ENCODE measurements around the gene FOCAD. TPM values are rescaled to one million over a fixed set of nuclear protein-coding genes. Genes with fewer than 3 reads are reported as not detected.

The FOCAD gene
- total RNA-seq, 1 donor = 80.3 TPM

DNA sequence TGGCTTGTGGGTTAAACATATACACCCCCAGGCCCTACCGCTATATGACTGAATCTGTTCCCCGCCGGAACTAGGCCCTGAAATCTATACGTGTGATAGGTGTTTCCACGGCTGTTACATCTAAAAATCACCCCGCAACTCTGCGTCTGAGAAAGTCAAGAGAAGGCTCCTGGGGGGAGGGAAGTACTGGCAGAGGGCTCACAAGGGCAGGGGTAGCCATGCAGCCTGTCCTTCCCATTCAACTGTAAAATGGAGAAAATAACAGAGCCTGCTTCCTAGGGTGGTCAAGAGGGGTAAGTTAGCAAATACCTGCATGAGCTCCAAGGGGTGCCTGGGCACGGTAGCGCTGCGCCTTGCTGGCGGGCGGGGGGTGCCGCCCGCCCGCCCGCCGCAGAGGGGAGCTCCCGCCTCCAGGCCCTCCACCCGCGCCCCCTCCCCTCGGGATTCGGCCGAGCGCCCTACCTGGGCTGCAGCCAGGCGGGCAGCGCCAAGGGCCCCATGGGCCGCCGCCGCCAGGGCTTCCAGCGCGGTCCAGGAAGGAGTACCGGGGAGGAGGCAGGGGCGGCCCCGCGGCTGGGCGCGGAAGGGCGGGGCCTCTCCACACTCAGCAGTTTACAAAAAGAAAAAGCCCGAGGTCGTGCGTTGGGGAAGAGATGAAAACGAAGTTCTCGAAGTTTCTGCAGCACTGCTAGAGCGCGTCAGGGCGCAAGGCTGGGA is 347.2 kb downstream of the FOCAD start, which contains the start of gene HACD4:
Gene HACD4, minus strand, starts transcription at position 550 of the 717 bp plus-strand sequence. Its CDS starts 50 bp downstream, at position 500.
- peak; percentile 34 for DNase-seq (ENCODE audit: low read depth)
- peak within 1 kb of the TSS; percentile 63 for H3K4me3 ChIP-seq (ENCODE audit: low read depth, low read length)
- TF ChIP-seq, protein P1, sequence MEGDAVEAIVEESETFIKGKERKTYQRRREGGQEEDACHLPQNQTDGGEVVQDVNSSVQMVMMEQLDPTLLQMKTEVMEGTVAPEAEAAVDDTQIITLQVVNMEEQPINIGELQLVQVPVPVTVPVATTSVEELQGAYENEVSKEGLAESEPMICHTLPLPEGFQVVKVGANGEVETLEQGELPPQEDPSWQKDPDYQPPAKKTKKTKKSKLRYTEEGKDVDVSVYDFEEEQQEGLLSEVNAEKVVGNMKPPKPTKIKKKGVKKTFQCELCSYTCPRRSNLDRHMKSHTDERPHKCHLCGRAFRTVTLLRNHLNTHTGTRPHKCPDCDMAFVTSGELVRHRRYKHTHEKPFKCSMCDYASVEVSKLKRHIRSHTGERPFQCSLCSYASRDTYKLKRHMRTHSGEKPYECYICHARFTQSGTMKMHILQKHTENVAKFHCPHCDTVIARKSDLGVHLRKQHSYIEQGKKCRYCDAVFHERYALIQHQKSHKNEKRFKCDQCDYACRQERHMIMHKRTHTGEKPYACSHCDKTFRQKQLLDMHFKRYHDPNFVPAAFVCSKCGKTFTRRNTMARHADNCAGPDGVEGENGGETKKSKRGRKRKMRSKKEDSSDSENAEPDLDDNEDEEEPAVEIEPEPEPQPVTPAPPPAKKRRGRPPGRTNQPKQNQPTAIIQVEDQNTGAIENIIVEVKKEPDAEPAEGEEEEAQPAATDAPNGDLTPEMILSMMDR (IDR thresholded peaks at IDR 0.05; ENCODE audit: insufficient read depth, low read length) = no peak

DNA sequence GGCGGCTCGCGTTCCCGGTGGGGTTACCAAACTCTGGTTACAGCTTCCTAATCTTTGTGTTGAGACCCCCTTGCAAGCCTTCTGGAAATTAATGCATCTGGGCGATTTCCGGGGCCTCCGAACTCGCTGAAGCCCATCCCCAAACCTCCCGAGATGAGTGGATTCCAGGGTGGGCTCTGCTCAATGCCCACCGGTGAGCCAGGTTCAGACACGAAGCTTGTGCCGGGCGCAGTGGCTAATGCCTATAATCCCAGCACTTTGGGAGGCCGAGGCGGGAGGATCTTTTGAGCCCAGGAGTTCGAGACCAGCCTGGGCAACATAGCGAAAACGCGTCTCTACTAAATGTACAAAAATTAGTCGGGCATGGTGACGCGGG is 347.7 kb downstream of the FOCAD start:
- DNase-seq (ENCODE audit: low read depth) = no peak
- TF ChIP-seq, protein P1 (IDR thresholded peaks at IDR 0.05; ENCODE audit: insufficient read depth, low read length) = no peak
- peak overlapping the region; percentile 63 for H3K4me3 ChIP-seq (ENCODE audit: low read depth, low read length)

DNA sequence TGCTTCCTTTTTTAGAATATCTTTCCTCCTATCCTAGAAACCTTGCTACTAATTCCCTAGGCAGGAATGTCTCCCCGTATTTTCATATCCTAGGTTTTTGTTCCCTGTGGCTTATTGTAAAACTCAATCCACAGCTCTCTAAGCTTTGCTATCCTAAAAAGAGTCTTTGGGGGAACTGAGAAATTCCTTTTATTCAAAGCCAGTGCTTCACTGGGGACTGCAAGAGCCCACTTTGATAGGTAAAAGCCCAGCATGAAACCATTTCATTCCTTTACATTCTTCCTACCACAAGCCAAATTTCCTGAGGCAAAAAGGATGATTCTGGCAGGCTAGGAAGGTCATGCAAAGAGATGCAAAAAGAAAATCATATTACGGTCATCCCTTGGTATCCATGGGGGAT is 353.2 kb downstream of the FOCAD start:
- no peak overlapping the region for H3K4me3 ChIP-seq (ENCODE audit: low read depth, low read length)
- TF ChIP-seq, protein P1 (IDR thresholded peaks at IDR 0.05; ENCODE audit: insufficient read depth, low read length) = no peak
- DNase-seq (ENCODE audit: low read depth) = no peak

DNA sequence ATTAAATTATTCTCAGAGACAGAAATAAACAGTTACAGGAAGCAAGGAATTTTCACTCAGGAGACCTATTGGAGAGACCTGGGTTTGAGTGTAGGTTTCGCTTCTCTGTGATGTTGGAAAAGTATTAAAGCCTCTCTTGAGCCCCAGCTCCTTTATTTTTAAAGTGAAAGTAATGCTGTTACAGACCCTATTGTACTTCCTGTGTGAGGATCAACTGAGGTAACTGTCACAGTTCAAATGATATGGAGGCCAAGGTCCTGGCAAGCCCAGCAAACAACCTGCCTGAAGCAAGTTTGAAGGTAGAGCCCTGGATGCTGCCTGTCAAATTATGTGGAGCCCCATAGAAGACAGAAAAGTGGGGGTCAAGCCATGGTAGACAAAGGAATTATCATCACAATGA is 355.2 kb downstream of the FOCAD start:
- DNase-seq (ENCODE audit: low read depth) = no peak
- TF ChIP-seq, protein P1 (IDR thresholded peaks at IDR 0.05; ENCODE audit: insufficient read depth, low read length) = no peak
- no peak overlapping the region for H3K4me3 ChIP-seq (ENCODE audit: low read depth, low read length)

DNA sequence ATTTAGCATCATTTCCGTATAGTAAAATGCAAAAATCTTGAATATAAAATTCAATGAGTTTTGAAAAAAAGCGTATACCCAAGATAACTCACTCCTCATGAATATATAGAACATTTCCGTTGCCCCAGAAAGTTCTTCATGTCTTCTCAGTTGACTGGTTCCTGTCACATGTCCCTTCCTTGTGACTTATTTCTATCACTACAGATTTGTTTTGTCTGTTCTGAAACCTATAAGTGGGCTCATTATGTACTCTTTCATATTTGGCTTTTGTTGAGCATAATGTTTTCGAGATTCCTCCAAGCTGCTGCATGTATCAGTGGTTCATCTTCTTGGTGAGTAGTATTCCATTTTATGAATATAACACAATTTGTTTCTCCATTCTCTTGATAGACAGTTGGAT is 358.4 kb downstream of the FOCAD start:
- TF ChIP-seq, protein P1 (IDR thresholded peaks at IDR 0.05; ENCODE audit: insufficient read depth, low read length) = no peak
- DNase-seq (ENCODE audit: low read depth) = no peak

DNA sequence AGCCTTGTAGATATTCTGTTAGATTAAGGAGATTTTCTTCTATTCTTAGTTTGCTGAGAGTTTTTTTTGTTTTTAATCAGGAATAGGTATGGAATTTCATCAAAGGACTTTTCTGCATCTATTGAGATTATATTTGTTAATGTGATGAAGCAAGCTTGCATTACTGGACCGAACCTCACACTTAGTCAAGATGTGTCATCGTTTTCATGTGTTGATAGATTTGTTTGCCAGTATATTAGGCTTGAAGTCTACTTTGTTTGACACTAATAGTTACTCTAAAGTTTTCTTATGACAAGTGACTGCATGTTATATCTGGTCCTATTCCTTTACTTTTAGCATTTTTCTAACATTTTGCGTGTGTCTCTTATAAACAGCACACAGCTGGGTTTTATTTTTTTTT is 359.8 kb downstream of the FOCAD start:
- DNase-seq (ENCODE audit: low read depth) = no peak
- TF ChIP-seq, protein P1 (IDR thresholded peaks at IDR 0.05; ENCODE audit: insufficient read depth, low read length) = no peak
- no peak overlapping the region for H3K4me3 ChIP-seq (ENCODE audit: low read depth, low read length)

More for the DNA sequence above, 358.4 kb downstream of the FOCAD start:
- no peak overlapping the region for H3K4me3 ChIP-seq (ENCODE audit: low read depth, low read length)

Small RNAs within 50 kb of the gene (small RNA-seq; reads per million reads assigned to genes)
- gene MIR491 = 5.3 reads per million, percentile 89 among the genes with 10 or more reads in this experiment
- 1.9 reads per million, percentile 66 among the genes with 10 or more reads in this experiment for gene SNORA30B

Other genes with a start within 250 kb of the FOCAD start
- 4.3 and 19.8 TPM in 2 replicates for gene MLLT3, start 61.8 kb upstream of the FOCAD start, total RNA-seq (ENCODE audit: low replicate concordance)

Data from fibroblast of the aortic adventitia (primary cell).